ENCODE results near the gene BCL2L14. TPM values are rescaled to one million over a fixed set of nuclear protein-coding genes. Genes with fewer than 3 reads are reported as not detected.
"Not testable (repeated sequence)": the region's sequence is repeated elsewhere in the genome, so short reads cannot be mapped to it uniquely, and the experiment has no call there.

BCL2L14 gene
- total RNA-seq, 2 experiments from 2014 or later: 3.1 to 5.7 TPM

DNA sequence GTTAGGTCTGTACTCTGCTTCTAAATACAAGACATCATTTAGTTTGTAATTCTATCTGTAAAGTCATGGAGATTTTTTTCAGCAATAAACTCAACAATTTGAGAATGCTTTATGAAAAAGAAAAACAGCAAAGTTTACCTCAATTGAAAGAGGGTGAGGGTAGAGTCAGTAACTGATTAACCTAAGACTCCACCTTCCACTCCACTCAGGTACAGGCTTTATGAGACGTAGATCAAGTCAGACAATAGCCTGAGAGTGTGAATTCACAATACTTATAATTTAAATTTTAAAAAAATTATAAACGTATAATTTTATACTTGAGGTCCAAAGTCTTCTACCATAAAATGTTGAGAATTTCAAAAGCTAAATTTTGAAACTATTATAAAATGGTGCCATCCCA, 45.9 kb downstream of the BCL2L14 start:
- DNase-seq: no peak
- Mint-ChIP-seq H3K27me3 (ENCODE audit: low read depth) (peaks cover 14% of the 10 kb centered on the region), H3K4me3 (no peak overlapping the region), H3K9me3 (ENCODE audit: insufficient read depth) (no peaks in the 10 kb centered on the region), H3K4me1 (ENCODE audit: low read depth) (no peaks in the 10 kb centered on the region), H3K36me3 (ENCODE audit: low read depth) (no peaks in the 10 kb centered on the region), H3K27ac (no peak overlapping the region)
- CTCF ChIA-PET: no interaction called here
- no peak for ATAC-seq
- POLR2A ChIA-PET: no interaction called here

DNA sequence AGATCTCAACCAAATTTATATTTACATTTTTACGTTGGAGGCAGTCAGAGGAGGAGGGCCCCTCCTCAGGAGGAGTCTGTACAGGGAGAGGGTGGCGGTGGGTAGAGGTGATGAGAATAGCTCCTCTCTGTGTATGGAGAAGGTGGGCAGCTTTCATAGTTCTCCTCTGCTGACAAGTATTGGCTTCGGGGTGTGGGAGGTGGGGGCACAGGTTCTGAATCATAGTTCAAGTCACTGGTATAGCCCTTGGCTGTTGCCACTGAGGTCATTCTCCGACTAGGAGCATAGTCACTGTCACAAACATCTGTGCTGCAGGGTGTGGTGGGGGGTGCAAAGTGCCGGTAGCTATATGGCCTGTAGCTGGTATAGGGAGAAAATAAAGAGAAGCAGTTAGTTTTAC, 50.3 kb downstream of the BCL2L14 start:
- H3K27me3 Mint-ChIP-seq (ENCODE audit: low read depth): peaks cover 9% of the 10 kb centered on the region
- POLR2A ChIA-PET: no interaction called here
- no peaks in the 10 kb centered on the region for H3K36me3 Mint-ChIP-seq (ENCODE audit: low read depth)
- H3K4me3 Mint-ChIP-seq: no peak overlapping the region
- no peak overlapping the region for H3K27ac Mint-ChIP-seq
- no peaks in the 10 kb centered on the region for H3K4me1 Mint-ChIP-seq (ENCODE audit: low read depth)
- ATAC-seq (no peak), DNase-seq (no peak)
- CTCF ChIA-PET: no interaction called here
- H3K9me3 Mint-ChIP-seq (ENCODE audit: insufficient read depth): no peaks in the 10 kb centered on the region

DNA sequence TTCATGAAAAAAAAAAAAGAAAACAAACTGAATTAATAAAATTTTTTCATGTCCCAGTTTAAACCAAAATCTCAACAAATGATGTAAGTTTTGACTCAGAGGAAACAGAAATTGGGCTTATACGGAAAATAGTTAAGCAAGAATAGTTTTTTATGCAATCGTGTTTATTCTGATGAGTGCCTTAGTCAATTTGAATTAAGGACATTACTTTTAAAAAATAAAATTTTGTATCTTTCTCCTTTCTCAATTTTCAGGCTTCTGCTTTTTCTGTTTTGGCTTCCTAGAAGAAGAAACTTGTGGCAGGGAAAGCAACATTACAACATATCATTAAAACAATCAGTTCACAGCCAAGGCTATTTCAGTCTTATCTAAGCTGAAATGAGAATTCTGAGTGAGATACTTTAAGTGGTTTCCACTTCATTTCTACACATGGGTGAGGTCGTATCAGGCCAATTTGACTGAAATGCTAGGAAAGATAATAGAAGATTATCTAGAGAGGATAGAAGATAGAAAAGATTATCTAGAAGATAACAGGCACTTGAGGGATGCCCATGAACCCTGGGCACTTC, 52.4 kb downstream of the BCL2L14 start:
- H3K4me3 Mint-ChIP-seq: no peak overlapping the region
- POLR2A ChIA-PET: no interaction called here
- H3K27ac Mint-ChIP-seq: no peak overlapping the region
- H3K4me1 Mint-ChIP-seq (ENCODE audit: low read depth): no peaks in the 10 kb centered on the region
- no peak for DNase-seq
- CTCF ChIA-PET: no interaction called here
- H3K9me3 Mint-ChIP-seq (ENCODE audit: insufficient read depth): no peaks in the 10 kb centered on the region
- no peak for ATAC-seq
- peaks cover 12% of the 10 kb centered on the region for H3K27me3 Mint-ChIP-seq (ENCODE audit: low read depth)
- no peaks in the 10 kb centered on the region for H3K36me3 Mint-ChIP-seq (ENCODE audit: low read depth)

DNA sequence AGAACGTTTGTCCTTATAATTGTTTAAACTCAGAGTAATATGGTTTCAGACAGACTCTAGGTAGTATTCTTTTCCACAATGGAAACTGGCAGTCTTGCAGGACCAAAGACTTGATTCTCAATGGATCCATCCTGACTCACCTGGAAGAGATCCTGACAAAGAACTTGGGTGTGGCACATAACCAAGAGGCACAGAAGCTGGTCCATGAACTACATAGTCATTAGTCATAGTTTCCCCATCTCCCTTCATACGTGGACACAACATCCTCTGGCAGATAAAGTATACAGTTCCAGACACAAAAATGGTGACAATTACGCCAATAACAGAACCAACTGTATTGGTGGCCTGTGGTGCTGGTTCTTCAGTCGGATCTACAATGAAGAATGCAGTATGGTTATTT, 55.8 kb downstream of the BCL2L14 start:
- no peak for DNase-seq
- POLR2A ChIA-PET: no interaction called here
- no peak overlapping the region for H3K27ac Mint-ChIP-seq
- no peak overlapping the region for H3K4me3 Mint-ChIP-seq
- no peaks in the 10 kb centered on the region for H3K36me3 Mint-ChIP-seq (ENCODE audit: low read depth)
- CTCF ChIA-PET: interaction anchor here (0.8 kb wide), 1 partner anchor 77 kb away, joined by 3 read pairs; no protein-coding TSS in a partner anchor
- peaks cover 21% of the 10 kb centered on the region for H3K27me3 Mint-ChIP-seq (ENCODE audit: low read depth)
- H3K4me1 Mint-ChIP-seq (ENCODE audit: low read depth): no peaks in the 10 kb centered on the region
- no peaks in the 10 kb centered on the region for H3K9me3 Mint-ChIP-seq (ENCODE audit: insufficient read depth)
- ATAC-seq: no peak

DNA sequence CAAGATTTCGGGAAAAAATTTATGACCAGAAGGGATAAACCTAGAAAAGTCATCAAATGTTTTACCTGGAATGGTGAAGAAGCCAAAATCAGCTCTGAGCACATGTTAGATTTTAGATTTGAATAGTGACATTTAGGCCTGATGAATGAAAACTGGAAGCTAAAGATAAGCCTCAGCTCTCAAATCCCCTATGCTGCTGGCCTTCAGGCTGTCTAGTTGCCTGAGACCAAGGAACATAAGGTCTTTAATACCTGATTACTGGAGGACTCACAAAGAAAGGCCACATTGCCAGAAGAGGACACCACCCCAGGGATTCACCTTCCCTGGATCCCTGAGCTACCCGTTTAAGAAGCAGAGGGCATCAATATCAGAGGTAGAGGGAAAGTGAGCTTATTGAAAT, 56.6 kb downstream of the BCL2L14 start:
- CTCF ChIA-PET: interaction anchor here (0.8 to 1.4 kb wide), 2 partner anchors 76 to 201 kb away, joined by 3 to 4 read pairs; no protein-coding TSS in a partner anchor
- Mint-ChIP-seq H3K27ac (no peak overlapping the region), H3K36me3 (ENCODE audit: low read depth) (no peaks in the 10 kb centered on the region), H3K27me3 (ENCODE audit: low read depth) (peaks cover 21% of the 10 kb centered on the region), H3K9me3 (ENCODE audit: insufficient read depth) (no peaks in the 10 kb centered on the region), H3K4me1 (ENCODE audit: low read depth) (no peaks in the 10 kb centered on the region), H3K4me3 (no peak overlapping the region)
- no peak for ATAC-seq
- no peak for DNase-seq
- POLR2A ChIA-PET: no interaction called here

DNA sequence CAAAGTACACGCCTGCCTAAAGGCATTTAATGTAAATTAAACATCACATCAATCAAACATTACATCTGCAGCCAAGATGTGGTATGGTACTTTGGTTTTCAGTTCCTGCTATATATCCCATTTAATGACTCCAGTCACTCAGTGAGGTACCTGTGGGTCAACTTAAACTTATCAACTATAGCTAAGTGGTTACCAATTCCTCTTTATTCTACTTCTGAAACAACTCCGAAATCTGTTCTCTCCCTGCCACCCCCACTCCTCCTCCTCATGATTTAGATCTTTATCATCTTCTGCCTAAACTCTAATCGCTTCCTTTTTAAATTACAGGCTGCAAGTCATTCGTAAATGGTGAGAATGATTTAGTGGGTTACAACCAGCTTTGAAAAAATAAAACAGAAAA, 57.9 kb downstream of the BCL2L14 start:
- H3K4me1 Mint-ChIP-seq (ENCODE audit: low read depth): no peaks in the 10 kb centered on the region
- H3K36me3 Mint-ChIP-seq (ENCODE audit: low read depth): no peaks in the 10 kb centered on the region
- no peaks in the 10 kb centered on the region for H3K9me3 Mint-ChIP-seq (ENCODE audit: insufficient read depth)
- ChIA-PET CTCF (no interaction called here), POLR2A (interaction anchor here (0.8 kb wide), 1 partner anchor 316 kb away, joined by 3 read pairs; no protein-coding TSS in a partner anchor)
- DNase-seq (no peak), ATAC-seq (no peak)
- H3K27me3 Mint-ChIP-seq (ENCODE audit: low read depth): peaks cover 24% of the 10 kb centered on the region
- H3K27ac Mint-ChIP-seq: no peak overlapping the region
- no peak overlapping the region for H3K4me3 Mint-ChIP-seq

DNA sequence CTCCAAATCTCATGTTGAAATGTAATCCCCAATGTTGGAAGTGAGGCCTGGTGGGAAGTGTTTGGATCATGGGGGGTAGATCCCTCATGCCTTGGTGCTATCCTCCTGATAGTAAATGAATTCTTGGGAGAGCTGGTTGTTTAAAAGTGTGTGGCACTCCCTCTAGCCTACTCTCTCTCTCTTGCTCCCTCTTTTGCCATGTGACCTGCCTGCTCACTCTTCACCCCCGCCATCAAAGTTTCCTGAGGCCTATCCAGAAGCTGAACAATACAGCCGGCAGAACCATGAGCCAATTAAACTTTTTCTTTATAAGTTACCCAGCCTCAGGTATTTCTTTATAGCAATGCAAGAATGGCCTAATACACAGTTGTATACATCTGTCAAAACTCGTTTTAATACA, 62.5 kb downstream of the BCL2L14 start:
- no peak overlapping the region for H3K4me3 Mint-ChIP-seq
- ChIA-PET POLR2A (no interaction called here), CTCF (no interaction called here)
- no peaks in the 10 kb centered on the region for H3K36me3 Mint-ChIP-seq (ENCODE audit: low read depth)
- no peak for DNase-seq
- no peaks in the 10 kb centered on the region for H3K4me1 Mint-ChIP-seq (ENCODE audit: low read depth)
- no peak overlapping the region for H3K27ac Mint-ChIP-seq
- H3K27me3 Mint-ChIP-seq (ENCODE audit: low read depth): peaks cover 24% of the 10 kb centered on the region
- no peak for ATAC-seq
- no peaks in the 10 kb centered on the region for H3K9me3 Mint-ChIP-seq (ENCODE audit: insufficient read depth)

DNA sequence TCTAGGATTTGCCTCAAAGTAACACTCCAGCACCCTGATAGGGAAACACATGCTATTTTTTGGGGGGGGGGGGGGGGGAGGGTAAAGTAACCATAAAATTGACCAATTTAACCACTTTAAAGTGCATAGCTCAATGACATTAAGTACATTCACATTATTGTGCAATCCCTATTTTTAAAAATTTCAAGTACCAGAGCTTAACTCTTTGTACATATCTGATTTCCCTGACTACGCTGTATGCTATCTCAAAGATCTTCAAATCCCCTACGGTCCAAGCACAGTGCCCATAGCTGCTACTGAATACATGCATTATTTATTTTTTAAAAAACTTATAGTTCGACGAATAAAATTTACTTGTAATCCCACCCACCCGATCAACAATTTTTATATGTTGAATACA, 63.0 kb downstream of the BCL2L14 start:
- no peaks in the 10 kb centered on the region for H3K36me3 Mint-ChIP-seq (ENCODE audit: low read depth)
- CTCF ChIA-PET: no interaction called here

DNA sequence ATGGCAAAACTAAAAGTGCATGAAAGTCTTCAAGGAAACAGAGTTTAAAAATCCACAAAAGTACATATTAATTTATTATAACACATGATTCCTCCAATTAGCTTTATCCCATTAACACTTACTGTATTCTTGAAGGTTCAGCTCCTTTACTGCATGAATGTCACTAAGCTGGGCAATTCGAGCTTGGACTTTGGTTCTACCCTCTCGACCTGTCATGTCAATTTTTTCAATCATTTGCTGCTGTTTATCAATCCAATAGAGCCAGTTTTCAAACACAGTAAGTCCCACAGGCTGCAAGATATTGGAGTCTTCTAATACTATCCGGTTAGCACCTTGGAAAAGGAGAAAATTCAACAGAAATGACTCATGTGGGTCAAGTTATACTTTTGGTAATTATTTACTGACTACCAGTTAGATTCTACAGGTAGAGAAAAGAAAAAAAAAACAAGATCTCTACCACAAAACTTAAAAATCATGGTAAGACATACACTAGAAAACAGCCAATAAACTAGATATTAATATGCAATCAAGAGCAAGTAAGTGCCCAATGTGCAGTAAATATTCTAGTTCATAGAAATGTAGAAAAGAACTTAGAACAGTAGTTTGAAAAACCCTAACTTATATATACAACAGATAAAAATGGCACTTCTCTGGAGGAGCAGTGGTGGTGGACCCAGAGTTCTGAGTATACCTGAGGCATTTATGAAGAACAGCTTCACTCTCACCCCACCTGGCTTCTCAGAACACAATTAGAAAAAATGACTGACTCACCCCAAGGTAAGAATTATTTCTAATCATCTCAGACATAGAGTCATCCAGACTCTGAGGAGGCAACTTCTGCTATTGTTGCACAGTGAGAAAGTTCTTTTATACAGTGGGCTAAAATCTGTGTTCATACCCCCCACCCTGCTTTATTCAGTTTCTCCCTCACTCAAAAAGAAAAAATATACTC, 67.7 kb downstream of the BCL2L14 start:
- ChIA-PET CTCF (no interaction called here), POLR2A (interaction anchor here (0.6 kb wide), 2 partner anchors 561 to 1801 kb away, joined by 3 read pairs; no protein-coding TSS in a partner anchor)
- Mint-ChIP-seq H3K27ac (no peak overlapping the region), H3K4me3 (no peak overlapping the region), H3K9me3 (ENCODE audit: insufficient read depth) (no peaks in the 10 kb centered on the region), H3K36me3 (ENCODE audit: low read depth) (no peaks in the 10 kb centered on the region), H3K4me1 (ENCODE audit: low read depth) (no peaks in the 10 kb centered on the region), H3K27me3 (ENCODE audit: low read depth) (peaks cover 26% of the 10 kb centered on the region)
- no peak for ATAC-seq
- DNase-seq: no peak

More for the DNA sequence above, 63.0 kb downstream of the BCL2L14 start:
- peaks cover 22% of the 10 kb centered on the region for H3K27me3 Mint-ChIP-seq (ENCODE audit: low read depth)
- POLR2A ChIA-PET: no interaction called here
- ATAC-seq (no peak), DNase-seq (no peak)
- no peak overlapping the region for H3K27ac Mint-ChIP-seq
- H3K9me3 Mint-ChIP-seq (ENCODE audit: insufficient read depth): no peaks in the 10 kb centered on the region
- H3K4me3 Mint-ChIP-seq: no peak overlapping the region
- no peaks in the 10 kb centered on the region for H3K4me1 Mint-ChIP-seq (ENCODE audit: low read depth)

DNA sequence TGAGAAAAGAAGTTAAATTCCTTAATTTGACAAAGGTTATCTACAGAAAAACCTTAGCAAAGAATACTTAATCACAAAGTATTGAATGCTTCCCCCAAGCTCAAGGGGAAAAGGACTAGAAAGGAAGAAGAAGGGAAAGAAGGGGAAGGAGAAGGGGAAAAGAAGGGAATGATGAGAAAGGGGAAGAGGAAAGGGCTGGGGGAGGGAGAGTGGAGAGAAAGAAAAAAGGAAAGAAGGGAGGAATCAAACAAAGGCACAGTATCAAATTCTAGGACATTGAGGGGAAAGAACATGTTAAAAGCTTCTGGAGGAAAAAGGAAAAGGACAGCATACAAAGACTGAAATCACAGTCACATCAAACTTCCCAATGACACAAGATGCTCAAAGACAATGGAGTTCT, 70.3 kb downstream of the BCL2L14 start:
- POLR2A ChIA-PET: no interaction called here
- H3K4me3 Mint-ChIP-seq: no peak overlapping the region
- DNase-seq (no peak), ATAC-seq (no peak)
- H3K36me3 Mint-ChIP-seq (ENCODE audit: low read depth): no peaks in the 10 kb centered on the region
- no peak overlapping the region for H3K27ac Mint-ChIP-seq
- H3K27me3 Mint-ChIP-seq (ENCODE audit: low read depth): peaks cover 24% of the 10 kb centered on the region
- no peaks in the 10 kb centered on the region for H3K4me1 Mint-ChIP-seq (ENCODE audit: low read depth)
- no peaks in the 10 kb centered on the region for H3K9me3 Mint-ChIP-seq (ENCODE audit: insufficient read depth)
- CTCF ChIA-PET: interaction anchor here (1.3 kb wide), 1 partner anchor 187 kb away, joined by 3 read pairs; no protein-coding TSS in a partner anchor

DNA sequence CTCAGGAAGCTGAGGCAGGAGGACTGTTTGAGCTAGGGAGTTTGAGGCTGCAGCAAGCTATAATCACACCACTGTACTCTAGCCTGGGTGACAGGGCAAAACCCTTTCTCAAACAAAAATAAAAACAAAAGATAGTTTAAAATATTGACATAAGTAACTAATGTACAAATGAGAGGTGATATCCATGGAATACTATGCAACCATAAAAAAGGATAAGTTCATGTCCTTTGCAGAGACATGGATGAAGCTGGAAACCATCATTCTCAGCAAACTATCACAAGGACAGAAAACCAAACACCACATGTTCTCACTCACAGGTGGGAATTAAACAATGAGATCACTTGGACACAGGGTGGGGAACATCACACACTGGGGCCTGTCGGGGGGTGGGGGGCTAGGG, 73.8 kb downstream of the BCL2L14 start:
- DNase-seq; H3K36me3 Mint-ChIP-seq (ENCODE audit: low read depth); H3K4me3 Mint-ChIP-seq; POLR2A ChIA-PET; ATAC-seq; H3K4me1 Mint-ChIP-seq (ENCODE audit: low read depth); H3K27ac Mint-ChIP-seq; H3K9me3 Mint-ChIP-seq (ENCODE audit: insufficient read depth); CTCF ChIA-PET: not testable (repeated sequence)
- H3K27me3 Mint-ChIP-seq (ENCODE audit: low read depth): peaks cover 22% of the 10 kb centered on the region

DNA sequence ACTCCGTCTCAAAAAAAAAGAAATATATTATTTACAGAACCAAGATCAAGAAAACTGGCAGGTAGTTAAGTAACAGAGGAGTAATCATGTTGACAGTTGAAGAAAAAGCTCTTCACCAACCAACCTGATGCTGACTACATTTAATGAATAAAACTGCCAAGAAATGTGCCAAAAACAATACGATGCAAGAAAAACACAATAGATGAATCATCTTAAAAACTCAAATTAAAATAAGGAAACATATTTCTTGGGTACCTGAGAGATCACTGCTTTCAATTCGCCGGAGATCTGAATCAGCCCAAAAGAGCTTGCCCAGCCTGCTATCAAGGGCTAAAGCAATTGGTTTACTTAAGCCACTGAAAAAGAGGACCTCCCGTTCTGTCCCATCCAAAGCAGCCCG, 76.4 kb downstream of the BCL2L14 start:
- peaks cover 14% of the 10 kb centered on the region for H3K27me3 Mint-ChIP-seq (ENCODE audit: low read depth)
- no peak for ATAC-seq
- POLR2A ChIA-PET: no interaction called here

More for the DNA sequence above, 76.4 kb downstream of the BCL2L14 start:
- Mint-ChIP-seq H3K9me3 (ENCODE audit: insufficient read depth) (no peaks in the 10 kb centered on the region), H3K4me3 (no peak overlapping the region), H3K27ac (no peak overlapping the region), H3K36me3 (ENCODE audit: low read depth) (no peaks in the 10 kb centered on the region), H3K4me1 (ENCODE audit: low read depth) (no peaks in the 10 kb centered on the region)
- CTCF ChIA-PET: interaction anchor here (0.9 kb wide), 1 partner anchor 10 kb away, joined by 3 read pairs; no protein-coding TSS in a partner anchor
- DNase-seq: no peak

Measured in activated CD8-positive, alpha-beta T cell treated with anti-CD3 and anti-CD28 coated beads, Interleukin-2, amount 10 ng/mL, durations not matched to agents 7 days and 5 days (primary cell).